Posterior cingulate gyrus (tissue), 11 donors: ENCODE measurements around the gene TCEA3.

Source experiments
- DNase-seq, 10 donors: peaks; one replicate each; pipeline versions ENCODE4 v3.0.0 to v3.0.0-alpha.2; 2020 to 2021; ENCODE audit warnings: mixed read lengths in 3 of 10
- intact Hi-C: fragments of 100-400 bp; cut with DNase I; formaldehyde crosslinking; loops from one replicate; pipeline ENCODE4 v1.15.1; 2023

Gene TCEA3

DNA sequence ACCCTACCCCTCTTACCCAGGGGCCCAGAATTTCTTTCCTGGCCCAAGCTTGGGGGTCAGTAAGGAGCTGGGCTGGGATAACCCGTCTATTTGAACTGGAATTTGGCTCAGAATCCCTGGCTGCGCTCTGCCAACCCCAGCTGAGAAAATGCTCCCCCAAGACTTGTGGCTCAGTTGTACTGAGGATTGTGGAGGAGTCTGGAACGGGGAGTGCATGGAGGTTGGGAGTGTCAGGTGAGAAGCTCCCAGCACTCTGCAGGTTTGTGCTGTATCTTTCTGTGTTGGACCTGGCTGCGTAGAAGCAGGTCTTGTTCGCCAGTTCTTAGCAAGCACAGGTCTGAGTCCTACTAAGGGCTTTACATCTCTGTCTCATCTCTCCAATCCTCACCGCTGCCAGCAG lies 1.6 kb downstream of the TCEA3 start:
- no peak for DNase-seq
- intact Hi-C loops: no loop called here

DNA sequence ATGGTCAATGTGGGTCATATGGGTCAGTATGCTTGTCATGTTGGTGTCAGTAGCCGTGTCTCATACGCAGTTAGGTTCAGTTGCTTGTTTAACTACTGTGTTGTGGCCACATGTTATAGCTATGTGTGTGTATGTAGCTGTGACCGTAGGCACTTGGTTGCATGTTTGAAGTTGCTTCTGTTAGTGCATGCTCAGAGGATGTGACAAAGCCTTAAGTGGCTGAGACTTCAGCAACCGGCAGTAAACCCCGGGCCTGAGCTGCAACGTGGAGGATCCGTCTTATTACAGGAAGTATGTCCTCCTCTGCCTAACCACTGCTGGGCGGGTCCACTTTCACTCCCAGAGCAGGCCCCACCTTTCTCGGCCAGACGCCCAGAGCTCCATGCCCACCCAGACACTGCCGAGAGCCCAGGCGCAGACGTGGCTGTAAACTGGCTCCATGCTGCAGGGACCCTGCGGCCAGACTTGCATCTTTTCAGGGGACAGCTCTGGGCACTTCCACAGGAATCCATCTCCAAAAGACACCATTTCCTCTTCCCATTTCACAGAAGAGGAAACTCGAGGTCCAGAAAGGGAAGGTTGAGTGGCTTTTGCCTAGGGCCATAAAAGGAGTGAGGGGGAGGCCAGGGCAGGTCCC lies 2.2 kb downstream of the TCEA3 start:
- DNase-seq: peak in 1 of 10 donors; percentile 84
- intact Hi-C loops: no loop called here

DNA sequence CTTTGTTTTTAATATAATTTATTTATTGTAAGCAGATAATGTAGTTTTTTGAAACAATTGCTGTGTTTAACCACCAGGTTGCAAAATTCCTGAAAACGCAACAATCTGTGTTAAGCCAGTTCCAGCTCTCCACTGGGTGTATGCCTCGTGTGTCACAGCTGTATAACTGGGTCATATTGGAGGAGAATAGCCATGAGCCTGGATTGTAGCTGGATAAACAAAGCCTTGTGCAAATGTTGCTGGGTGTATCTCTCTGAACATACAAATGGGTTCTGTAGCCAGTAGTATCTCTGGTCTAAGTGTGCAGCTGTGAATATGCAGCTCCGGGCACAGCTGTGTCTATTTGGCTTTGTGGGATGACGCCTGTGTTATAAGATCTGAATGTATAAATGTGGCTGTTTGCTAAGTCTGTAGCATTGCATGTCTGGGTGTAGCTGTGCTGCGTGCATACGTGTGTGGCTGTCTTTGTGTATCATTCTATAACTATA lies 2.8 kb downstream of the TCEA3 start:
- no peak for DNase-seq
- intact Hi-C loops: no loop called here

DNA sequence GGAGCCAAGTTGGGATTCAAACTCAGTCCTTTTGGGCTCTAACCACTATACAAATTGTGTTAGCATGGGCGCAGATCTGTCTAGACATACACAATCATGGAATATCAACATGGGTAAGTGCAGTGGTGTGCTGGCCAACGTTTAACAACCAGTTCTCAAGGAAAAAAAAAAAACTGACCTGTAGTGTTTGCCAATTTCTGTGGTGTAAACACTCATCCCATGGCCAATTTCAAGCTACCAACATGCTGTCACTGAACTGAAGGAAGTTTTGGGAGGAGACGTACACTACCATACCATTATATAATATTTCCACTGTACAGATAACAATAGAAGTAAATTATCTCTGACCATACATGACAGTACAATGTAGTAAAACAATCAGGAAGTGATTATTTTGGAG lies 3.2 kb downstream of the TCEA3 start:
- intact Hi-C loops: no loop called here
- DNase-seq: no peak

DNA sequence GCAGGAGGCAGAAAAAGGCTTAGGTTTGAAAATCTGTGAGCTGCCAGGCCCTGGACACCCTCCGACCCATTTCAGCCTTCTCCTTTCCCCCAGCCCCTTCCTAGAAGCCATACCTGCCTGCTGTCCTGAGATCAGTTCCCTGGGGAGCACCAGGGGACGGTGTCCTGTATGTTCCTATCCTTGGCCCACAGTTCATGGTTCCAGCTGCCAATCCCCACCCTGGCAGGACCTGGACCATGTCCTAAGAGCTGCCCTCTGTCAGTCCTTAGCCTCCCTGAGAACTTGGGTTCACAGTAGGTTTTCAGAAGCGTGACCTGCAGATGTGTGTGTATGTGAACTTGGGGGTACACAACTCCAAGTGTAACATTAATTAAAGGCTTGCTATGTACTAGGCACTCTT lies 3.8 kb downstream of the TCEA3 start:
- intact Hi-C loops: no loop called here
- DNase-seq: no peak

DNA sequence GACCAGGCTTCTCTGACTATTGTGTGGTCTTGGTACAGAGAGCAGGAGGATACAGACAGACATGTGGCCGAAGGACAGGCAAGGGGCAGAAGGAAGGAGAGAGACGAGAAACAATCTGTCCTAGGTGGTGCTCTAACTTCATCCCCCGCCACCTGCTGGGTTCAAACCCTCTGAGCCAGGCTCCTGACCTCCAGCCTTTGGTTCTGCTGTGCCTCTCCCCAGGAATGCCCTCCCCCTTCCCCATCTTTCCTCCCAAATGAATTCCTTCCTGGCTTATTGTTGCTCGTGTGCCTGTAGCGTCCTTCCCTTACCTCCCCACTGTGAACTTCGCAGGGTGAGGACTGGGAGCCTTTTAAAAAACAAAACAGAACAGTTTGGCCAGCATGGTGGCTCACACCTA lies 5.4 kb downstream of the TCEA3 start:
- DNase-seq: no peak
- intact Hi-C loops: no loop called here

DNA sequence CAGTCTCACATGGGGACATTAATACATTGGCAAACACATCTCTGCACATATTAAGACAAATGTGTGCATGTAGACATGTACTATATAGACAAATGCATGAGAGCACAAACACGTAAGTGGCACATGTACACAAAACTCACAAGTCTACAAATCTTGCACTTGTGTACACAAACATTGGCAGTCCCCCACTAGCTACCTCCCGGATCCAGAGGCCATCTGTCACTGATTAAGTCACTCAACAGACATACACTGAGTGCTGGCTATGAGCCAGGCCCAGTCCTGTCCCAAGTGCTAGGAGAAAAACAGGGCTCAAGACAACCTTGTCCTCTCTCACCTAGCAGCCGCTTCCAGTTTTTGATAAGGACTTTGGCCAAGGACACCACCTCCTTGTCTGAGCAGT lies 7.0 kb downstream of the TCEA3 start:
- no peak for DNase-seq
- intact Hi-C loops: no loop called here

DNA sequence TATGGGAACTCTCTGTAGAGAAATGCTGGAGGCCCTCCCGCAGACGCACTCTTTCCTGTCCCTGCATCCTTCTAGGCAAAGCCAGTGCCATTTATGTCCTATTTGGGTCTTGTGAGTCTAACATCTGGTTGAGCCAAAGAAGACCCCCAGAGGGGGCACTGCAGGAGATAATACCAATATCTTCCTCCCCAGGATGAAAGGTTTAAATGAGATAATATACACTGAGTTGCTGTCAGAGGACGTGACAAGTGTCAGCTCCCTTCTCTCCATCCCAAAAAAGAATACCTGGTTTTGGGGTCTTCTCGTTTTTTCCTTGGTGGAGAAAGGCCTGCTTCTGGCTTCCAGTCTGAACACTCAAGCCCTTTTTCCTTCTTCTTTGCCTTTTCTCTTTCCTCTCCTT lies 7.6 kb downstream of the TCEA3 start:
- DNase-seq: no peak
- intact Hi-C loops: no loop called here

DNA sequence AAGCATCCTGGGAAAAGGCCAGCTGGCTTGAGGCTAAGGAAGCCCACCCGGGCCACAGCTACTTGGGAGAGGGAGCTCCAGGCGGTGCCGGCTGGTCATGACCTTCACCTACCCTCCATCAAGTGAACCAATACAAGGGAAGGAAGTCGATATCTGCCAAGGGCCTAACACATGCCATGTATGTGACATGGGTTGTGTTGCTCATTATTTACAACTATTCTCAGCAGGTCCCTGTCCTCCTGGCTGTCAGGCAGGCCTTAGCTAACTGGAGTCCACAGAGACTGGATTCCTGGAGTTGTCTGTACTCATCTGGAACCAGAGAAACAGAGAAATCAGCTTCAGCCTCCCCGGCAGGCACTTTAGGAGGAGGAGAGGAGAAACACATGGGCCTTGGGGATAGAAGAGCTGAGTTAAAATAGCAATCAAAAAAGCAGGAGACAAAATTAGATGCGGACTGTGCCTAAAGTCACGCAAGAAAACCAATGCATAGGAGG lies 15.7 kb downstream of the TCEA3 start:
- no peak for DNase-seq
- intact Hi-C loops: loop anchor here (10.0 kb wide), 1 partner anchor 314 kb away; no protein-coding TSS in a partner anchor

DNA sequence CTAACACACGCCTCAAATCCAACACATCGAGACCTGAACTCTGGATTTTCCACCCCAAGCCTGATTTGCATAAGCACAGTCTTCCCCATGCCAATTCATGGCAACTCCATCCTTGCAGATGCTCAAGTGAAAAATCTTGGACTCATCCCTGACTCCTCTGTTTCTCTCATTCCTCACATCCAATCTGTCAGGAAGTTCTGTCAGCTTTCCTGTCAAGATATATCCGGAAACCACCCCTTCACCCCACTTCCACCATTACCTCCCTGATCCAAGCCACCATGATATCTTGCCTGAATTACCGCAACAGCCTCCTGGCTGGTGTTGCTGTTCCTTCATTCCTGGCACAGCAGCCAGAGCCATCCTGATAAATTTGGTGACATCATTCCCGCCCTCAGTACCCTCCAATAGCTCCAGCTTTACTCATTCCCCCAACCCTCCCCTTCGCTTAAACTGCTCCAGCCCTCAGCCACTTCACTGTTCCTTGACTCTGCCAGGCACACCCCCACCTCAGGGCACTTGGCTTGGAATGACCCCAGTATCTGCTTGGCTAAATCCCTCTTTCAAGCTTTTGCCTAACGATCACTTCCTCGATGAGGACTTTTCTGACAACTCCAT lies 17.4 kb downstream of the TCEA3 start:
- DNase-seq: no peak
- intact Hi-C loops: loop anchor here (10.0 kb wide), 1 partner anchor 312 kb away; no protein-coding TSS in a partner anchor

DNA sequence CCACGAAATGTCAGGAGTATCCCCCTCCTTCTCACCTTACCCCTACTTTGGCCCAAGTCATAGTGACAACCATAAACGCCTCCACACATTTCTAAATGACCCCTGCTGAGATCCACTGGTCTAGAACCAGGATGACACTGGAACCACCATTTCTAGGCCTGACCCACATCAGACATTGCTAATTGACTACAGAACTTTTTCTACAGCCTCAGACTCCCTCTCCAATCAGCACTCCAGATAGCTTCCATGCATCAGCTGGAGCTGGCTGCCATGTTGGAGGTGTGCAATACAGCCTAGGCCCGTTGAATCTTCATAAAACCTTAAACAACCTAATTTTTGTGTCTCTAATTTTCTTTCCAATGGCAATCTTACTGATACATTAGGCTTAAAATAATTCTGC lies 18.6 kb downstream of the TCEA3 start:
- DNase-seq: no peak
- intact Hi-C loops: loop anchor here (2.0 to 10.0 kb wide), 2 partner anchors 61 to 311 kb away; partner anchors contain the start of gene HNRNPR

DNA sequence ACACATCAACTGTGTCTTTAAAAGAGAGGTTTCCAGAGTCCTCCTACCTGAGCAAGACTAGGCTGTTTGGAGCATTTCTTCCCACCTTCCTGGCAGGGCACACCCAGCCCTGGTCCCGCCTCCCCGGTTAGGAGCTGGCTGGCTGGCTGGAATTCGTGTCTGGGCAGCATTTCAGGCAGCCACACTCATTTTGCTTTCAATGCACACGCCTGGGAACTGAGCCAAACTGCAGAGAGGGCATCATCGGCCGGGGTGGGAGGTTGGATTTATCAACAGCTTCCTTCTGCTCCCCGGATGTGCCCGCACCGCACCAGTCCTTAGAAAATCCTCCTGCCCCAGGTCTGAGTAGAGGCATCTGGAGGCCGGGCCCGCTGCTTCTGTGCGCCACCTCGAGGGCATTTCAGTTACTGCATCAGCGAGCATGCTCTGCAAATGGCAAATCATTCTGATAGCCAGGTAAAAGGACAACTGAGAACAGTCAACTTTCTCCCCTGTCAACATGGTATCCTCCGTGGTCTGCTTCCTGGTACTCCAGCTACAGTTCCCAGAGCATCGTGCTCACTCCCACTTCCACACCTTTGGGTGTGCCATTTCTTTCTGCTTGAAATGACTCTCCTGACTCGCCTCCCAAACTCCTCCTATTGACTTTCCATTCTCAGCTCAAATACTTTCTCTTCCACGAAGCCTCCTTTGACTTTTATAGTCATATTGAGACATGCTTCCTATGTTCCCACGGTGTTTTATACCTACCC lies 20.6 kb downstream of the TCEA3 start:
- intact Hi-C loops: loop anchor here (2.0 to 10.0 kb wide), 2 partner anchors 59 to 309 kb away; partner anchors contain the start of gene HNRNPR
- DNase-seq: peak; percentile 76 to 98 (median 92)

DNA sequence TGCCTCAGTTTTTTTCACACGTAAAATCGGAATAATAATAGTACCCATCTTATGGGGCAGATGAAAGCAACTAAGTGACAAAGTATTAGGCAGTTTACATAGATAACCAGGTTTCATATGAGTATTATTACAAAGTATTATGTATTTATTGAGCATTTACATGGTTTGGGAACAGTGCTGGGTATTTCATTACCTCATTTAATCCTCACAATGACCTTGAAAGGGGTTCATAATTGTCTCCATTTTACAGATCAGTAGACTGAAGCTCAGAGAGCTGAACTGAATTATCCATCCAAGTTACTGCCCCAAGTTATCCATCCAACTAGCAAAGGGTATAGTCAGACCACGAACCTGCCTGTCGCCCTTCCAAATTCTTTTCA lies 21.2 kb downstream of the TCEA3 start:
- DNase-seq: no peak
- intact Hi-C loops: loop anchor here (10.0 kb wide), 1 partner anchor 309 kb away; no protein-coding TSS in a partner anchor

DNA sequence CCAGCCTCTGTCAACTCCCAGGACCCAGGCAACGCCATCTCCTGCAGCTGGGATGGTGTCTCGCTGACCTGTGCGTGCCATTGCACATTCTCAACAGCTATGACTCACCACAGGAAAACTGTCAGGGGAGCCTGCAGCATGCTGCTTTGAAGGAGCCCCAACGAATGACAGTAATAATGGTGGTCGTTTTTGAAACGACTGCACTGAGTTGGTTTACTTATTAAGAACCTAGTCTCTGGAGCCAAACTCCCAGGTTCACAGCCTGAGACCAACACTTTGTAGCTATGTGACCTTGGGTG lies 21.6 kb downstream of the TCEA3 start:
- intact Hi-C loops: loop anchor here (10.0 kb wide), 1 partner anchor 308 kb away; no protein-coding TSS in a partner anchor
- peak in 1 of 10 donors; percentile 38 for DNase-seq

DNA sequence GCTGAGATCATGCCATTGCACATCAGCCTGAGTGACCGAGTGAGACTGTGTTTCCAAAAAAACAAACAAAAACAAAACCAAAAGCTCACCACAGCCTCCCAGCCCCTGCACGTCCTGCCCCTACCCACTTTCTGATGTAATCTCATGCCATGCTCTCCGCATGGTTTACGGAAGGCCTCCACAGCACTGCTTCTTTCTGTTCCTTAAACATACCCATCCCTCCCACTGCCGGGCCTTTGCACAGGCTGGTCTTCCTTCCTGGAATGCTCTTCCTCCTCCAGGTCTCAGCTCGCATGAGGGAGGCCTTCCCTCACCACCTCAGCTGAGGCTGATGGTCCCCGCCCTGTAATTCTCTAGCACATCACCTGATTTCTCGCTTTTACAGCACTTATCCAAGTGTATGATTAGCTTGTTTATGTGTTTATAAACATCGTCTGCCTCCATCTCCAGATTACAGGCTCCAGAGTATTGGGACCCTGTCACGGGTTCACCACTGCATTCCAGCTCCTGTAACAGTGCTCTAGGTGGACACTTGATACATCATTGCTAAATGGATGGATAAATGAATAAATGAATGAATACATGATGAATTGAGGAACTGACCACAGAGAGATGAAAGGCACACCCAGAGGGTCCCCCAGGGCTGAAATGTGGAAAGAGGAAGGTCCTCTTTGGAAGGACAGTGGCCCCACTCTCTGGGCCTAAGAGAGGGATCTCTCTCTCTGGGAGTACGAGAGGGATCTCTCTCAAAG lies 22.1 kb downstream of the TCEA3 start:
- DNase-seq: peak in 1 of 10 donors; percentile 73
- intact Hi-C loops: loop anchor here (10.0 kb wide), 1 partner anchor 308 kb away; no protein-coding TSS in a partner anchor

DNA sequence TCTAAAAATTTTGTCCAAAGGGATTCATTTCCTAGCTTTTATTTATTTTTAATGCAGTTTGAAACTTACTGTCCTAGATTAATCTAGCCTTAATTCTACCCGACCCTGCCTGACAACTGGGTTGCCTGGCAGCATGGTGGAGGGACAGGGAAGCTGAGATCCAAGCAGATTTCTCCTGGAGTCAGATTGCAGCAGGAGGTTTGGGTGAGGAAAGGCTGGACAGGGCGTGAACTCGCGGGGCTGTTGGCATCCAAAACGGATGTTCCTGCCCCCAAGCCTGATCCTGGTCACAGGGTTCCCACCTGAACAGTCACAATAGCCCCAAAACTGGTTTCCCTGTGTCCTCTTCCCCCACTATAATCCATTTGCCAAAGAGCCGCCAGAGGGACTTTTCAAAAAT lies 23.2 kb downstream of the TCEA3 start:
- intact Hi-C loops: loop anchor here (10.0 kb wide), 1 partner anchor 307 kb away; no protein-coding TSS in a partner anchor
- DNase-seq: peak in 1 of 10 donors; percentile 62

DNA sequence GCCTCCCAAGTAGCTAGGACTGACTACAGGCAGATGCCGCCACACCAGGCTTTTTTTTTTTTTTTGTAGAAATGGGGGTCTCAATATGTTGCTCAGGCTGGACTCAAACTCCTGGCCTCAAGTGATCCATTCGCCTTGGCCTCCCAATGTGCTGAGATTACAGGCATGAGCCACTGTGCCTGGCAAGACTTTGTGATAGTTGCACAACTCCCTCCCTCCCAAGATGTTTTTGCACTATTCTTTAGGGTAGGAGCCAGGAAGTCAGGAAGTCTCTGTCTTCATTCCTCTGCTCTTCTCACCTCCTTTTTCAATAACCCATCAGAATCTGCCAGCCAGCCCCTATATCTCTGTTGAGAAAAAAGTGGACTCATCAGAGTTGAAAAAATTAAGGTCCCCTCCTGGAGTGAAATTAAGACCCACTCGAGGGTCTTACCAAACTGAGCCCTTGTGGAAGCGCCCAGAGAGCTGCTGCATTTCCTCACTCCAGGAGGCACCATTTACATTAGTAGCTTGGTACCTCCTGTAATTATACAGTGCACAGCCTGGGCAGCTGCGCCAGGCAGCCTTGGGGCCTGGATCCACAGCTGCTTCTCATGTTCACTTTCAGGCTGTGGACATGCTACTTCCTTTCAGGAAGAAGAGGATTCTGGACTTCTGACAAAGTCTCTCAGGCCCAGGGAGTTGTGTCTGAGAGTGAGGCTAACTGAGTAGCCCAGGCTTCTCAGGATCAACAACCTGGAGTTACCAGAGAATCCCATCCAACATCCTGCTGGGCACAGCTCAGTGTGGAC lies 24.0 kb downstream of the TCEA3 start:
- peak in 1 of 10 donors; percentile 50 for DNase-seq
- intact Hi-C loops: loop anchor here (10.0 kb wide), 1 partner anchor 306 kb away; no protein-coding TSS in a partner anchor

DNA sequence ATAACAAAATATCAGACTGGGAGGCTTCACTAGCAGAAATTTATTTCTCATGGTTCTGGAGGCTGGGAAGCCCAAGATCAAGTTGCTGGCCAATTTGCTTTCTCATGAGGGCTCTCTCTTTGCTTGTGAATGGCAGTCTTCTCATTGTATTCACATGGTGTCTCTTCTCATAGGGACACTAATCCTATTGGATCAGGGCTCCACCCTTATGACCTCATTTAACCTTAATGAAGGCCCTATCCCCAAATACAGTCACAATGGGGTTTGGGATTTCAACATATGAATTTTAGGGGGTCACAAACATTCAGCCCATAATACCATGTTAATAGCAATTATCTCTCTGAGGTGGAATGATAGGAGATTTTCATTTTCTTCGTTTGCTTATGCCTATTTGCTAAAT lies 25.3 kb downstream of the TCEA3 start:
- DNase-seq: no peak
- intact Hi-C loops: no loop called here

DNA sequence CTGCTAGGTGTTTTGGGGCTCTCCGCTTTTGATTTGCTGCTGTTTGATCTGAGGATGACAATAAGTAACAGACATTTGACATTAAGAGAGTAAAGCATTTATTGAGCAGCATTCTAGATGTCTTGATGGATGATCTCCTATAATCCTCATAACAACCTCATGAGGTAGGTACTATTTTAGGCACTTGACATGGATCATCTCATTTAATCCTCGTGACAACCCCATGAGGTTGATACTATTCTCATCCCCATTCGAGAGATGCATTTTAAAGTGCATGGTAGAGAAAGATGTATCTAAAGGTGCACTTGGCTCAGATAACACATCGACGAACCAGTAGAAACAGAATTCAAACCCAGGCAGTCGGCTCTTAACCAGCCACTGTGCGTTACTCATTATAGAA lies 26.6 kb downstream of the TCEA3 start:
- intact Hi-C loops: no loop called here
- peak in 1 of 10 donors; percentile 4 for DNase-seq

DNA sequence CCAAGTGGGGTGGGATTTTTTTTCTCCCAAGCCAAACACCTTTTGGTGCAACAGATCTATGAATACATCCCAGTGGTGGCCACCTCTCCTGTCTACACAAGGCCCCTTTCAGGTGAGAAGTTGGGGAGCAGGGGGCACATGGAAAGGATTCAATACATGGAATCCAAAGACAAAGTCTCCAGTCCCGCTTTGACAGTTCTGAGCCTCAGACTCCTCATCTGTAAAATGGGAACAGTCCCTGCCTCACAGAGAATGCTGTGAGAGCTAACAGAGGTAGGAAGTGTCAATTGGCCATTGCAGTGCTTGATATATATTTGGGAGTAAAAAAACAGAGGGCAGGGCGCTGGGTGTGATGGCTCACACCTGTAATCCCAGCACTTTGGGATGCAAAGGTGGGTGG lies 28.2 kb downstream of the TCEA3 start:
- peak in 1 of 10 donors; percentile 12 for DNase-seq
- intact Hi-C loops: no loop called here
